Immature natural killer cell (primary cell): ENCODE data around the gene SUPT3H. TPM values are rescaled to one million over a fixed set of nuclear protein-coding genes. Genes with fewer than 3 reads are reported as not detected.
"Not testable (repeated sequence)": the region's sequence is repeated elsewhere in the genome, so short reads cannot be mapped to it uniquely, and the experiment has no call there.

Experiments used
- DNase-seq, 3 donors: peaks; one replicate each; pipeline ENCODE4 v3.0.0; 2022; ENCODE audit warnings: mixed read lengths in 1 of 3
- H3K27ac Mint-ChIP-seq, 6 donors: one replicate each; pipeline ENCODE4 v1.8.0; 2020; ENCODE audit warnings: mixed read lengths in 6 of 6, mild to moderate bottlenecking in 5 of 6, inconsistent platforms in 4 of 6, moderate library complexity in 3 of 6
- H3K27me3 Mint-ChIP-seq, 3 donors: one replicate each; pipeline ENCODE4 v1.8.0; 2020 to 2021; ENCODE audit warnings: low read depth in 3 of 3, mild to moderate bottlenecking in 3 of 3, mixed read lengths in 3 of 3, moderate library complexity in 3 of 3, inconsistent platforms in 1 of 3
- H3K36me3 Mint-ChIP-seq, 3 donors: one replicate each; pipeline ENCODE4 v1.8.0; 2020; ENCODE audit warnings: mixed read lengths in 3 of 3, inconsistent platforms in 2 of 3, mild to moderate bottlenecking in 2 of 3
- H3K4me1 Mint-ChIP-seq, 2 donors: one replicate each; pipeline ENCODE4 v1.8.0; 2020; ENCODE audit warnings: inconsistent platforms in 2 of 2, mild to moderate bottlenecking in 2 of 2, mixed read lengths in 2 of 2, moderate library complexity in 1 of 2
- H3K4me3 Mint-ChIP-seq, 5 donors: one replicate each; pipeline ENCODE4 v1.8.0; 2020; ENCODE audit warnings: mild to moderate bottlenecking in 5 of 5, mixed read lengths in 5 of 5, inconsistent platforms in 3 of 5, moderate library complexity in 3 of 5
- H3K9me3 Mint-ChIP-seq, 6 donors: one replicate each; pipeline ENCODE4 v1.8.0; 2020; ENCODE audit warnings: mild to moderate bottlenecking in 6 of 6, mixed read lengths in 6 of 6, inconsistent platforms in 4 of 6, moderate library complexity in 3 of 6
- polyA plus RNA-seq, 3 donors: library from polyadenylated mRNA; unstranded; fragments of 300-500 nt; fragmentation: Illumina TruSeq; gene quantifications; one replicate each; pipeline ENCODE4 v1.2.3, GENCODE V29; 2021

Gene SUPT3H
- polyA plus RNA-seq, 3 donors from 2014 or later: 3.4 to 12.5 (median 8.8) TPM

GRCh38 chr6:44869321-44869897 is 508.3 kb downstream of the SUPT3H start:
- Mint-ChIP-seq H3K27ac (no peak overlapping the region), H3K4me1 (peaks cover 4 to 11% of the 10 kb centered on the region in 2 donors), H3K36me3 (peaks cover 11 to 18% (median 11%) of the 10 kb centered on the region in 3 donors), H3K9me3 (peaks cover 3 to 13% (median 8%) of the 10 kb centered on the region in 6 donors), H3K27me3 (peaks cover 0 to 3% (median 2%) of the 10 kb centered on the region in 3 donors), H3K4me3 (no peak overlapping the region)
- no peak for DNase-seq

- Mint-ChIP-seq H3K9me3 (peaks cover 3 to 13% (median 8%) of the 10 kb centered on the region in 6 donors), H3K27me3 (peaks cover 0 to 3% (median 2%) of the 10 kb centered on the region in 3 donors), H3K36me3 (peaks cover 11 to 18% (median 11%) of the 10 kb centered on the region in 3 donors), H3K4me3 (no peak overlapping the region), H3K27ac (no peak overlapping the region), H3K4me1 (peaks cover 4 to 11% of the 10 kb centered on the region in 2 donors)
- DNase-seq: no peak
These were observed 508.8 kb downstream of the SUPT3H start for GRCh38 chr6:44868910-44869309.

- H3K9me3 Mint-ChIP-seq: peaks cover 3 to 13% (median 8%) of the 10 kb centered on the region in 6 donors
- no peak overlapping the region for H3K4me3 Mint-ChIP-seq
- H3K4me1 Mint-ChIP-seq: peaks cover 4 to 11% of the 10 kb centered on the region in 2 donors
- H3K27me3 Mint-ChIP-seq: peaks cover 0 to 3% (median 2%) of the 10 kb centered on the region in 3 donors
- H3K27ac Mint-ChIP-seq: no peak overlapping the region
- peaks cover 14 to 21% (median 14%) of the 10 kb centered on the region in 3 donors for H3K36me3 Mint-ChIP-seq
- DNase-seq: no peak
These were observed 509.4 kb downstream of the SUPT3H start for GRCh38 chr6:44868335-44868668.

- H3K27ac Mint-ChIP-seq: no peak overlapping the region
- peaks cover 0 to 3% (median 2%) of the 10 kb centered on the region in 3 donors for H3K27me3 Mint-ChIP-seq
- peaks cover 3 to 13% (median 8%) of the 10 kb centered on the region in 6 donors for H3K9me3 Mint-ChIP-seq
- no peak overlapping the region for H3K4me3 Mint-ChIP-seq
- no peak for DNase-seq
- peaks cover 4 to 11% of the 10 kb centered on the region in 2 donors for H3K4me1 Mint-ChIP-seq
- H3K36me3 Mint-ChIP-seq: peaks cover 17 to 23% (median 17%) of the 10 kb centered on the region in 3 donors
These were observed 510.0 kb downstream of the SUPT3H start for GRCh38 chr6:44867571-44868334.

GRCh38 chr6:44865184-44865583 is 512.5 kb downstream of the SUPT3H start:
- Mint-ChIP-seq H3K36me3 (peaks cover 17 to 23% (median 22%) of the 10 kb centered on the region in 3 donors), H3K4me1 (peaks cover 4 to 10% of the 10 kb centered on the region in 2 donors), H3K9me3 (peaks cover 3 to 13% (median 7%) of the 10 kb centered on the region in 6 donors)
- not testable (repeated sequence) for H3K27ac Mint-ChIP-seq, H3K4me3 Mint-ChIP-seq, H3K27me3 Mint-ChIP-seq, DNase-seq

GRCh38 chr6:44859901-44860410 is 517.8 kb downstream of the SUPT3H start:
- H3K4me1 Mint-ChIP-seq: no peaks in the 10 kb centered on the region

GRCh38 chr6:44858998-44859397 is 518.7 kb downstream of the SUPT3H start:
- Mint-ChIP-seq H3K4me1 (no peaks in the 10 kb centered on the region), H3K36me3 (peaks cover 5 to 11% (median 6%) of the 10 kb centered on the region in 3 donors), H3K27ac (no peak overlapping the region), H3K4me3 (no peak overlapping the region), H3K27me3 (peaks cover 0 to 3% (median 0%) of the 10 kb centered on the region in 3 donors), H3K9me3 (no peaks in the 10 kb centered on the region)
- DNase-seq: no peak

More at GRCh38 chr6:44859901-44860410, 517.8 kb downstream of the SUPT3H start:
- Mint-ChIP-seq H3K27me3 (peaks cover 0 to 3% (median 0%) of the 10 kb centered on the region in 3 donors), H3K9me3 (peaks cover 0 to 4% (median 1%) of the 10 kb centered on the region in 6 donors), H3K27ac (no peak overlapping the region), H3K4me3 (no peak overlapping the region), H3K36me3 (peaks cover 7 to 14% (median 7%) of the 10 kb centered on the region in 3 donors)
- no peak for DNase-seq

- Mint-ChIP-seq H3K4me1 (no peaks in the 10 kb centered on the region), H3K27ac (no peak overlapping the region), H3K4me3 (no peak overlapping the region), H3K36me3 (no peaks in the 10 kb centered on the region), H3K27me3 (peaks cover 0 to 1% (median 0%) of the 10 kb centered on the region in 3 donors), H3K9me3 (no peaks in the 10 kb centered on the region)
- no peak for DNase-seq
These were observed 521.3 kb downstream of the SUPT3H start for GRCh38 chr6:44856479-44856878.

GRCh38 chr6:44855562-44856411 is 521.9 kb downstream of the SUPT3H start:
- no peak overlapping the region for H3K4me3 Mint-ChIP-seq
- no peaks in the 10 kb centered on the region for H3K36me3 Mint-ChIP-seq
- H3K9me3 Mint-ChIP-seq: no peaks in the 10 kb centered on the region
- no peak for DNase-seq
- no peak overlapping the region for H3K27ac Mint-ChIP-seq
- H3K27me3 Mint-ChIP-seq: peaks cover 0 to 1% (median 0%) of the 10 kb centered on the region in 3 donors
- H3K4me1 Mint-ChIP-seq: no peaks in the 10 kb centered on the region

- Mint-ChIP-seq H3K27ac (no peak overlapping the region), H3K36me3 (no peaks in the 10 kb centered on the region), H3K9me3 (no peaks in the 10 kb centered on the region), H3K4me3 (no peak overlapping the region), H3K4me1 (no peaks in the 10 kb centered on the region), H3K27me3 (peaks cover 0 to 1% (median 0%) of the 10 kb centered on the region in 3 donors)
- DNase-seq: no peak
These were observed 522.9 kb downstream of the SUPT3H start for GRCh38 chr6:44854712-44855443.

- Mint-ChIP-seq H3K4me3 (no peak overlapping the region), H3K4me1 (no peaks in the 10 kb centered on the region), H3K27me3 (no peaks in the 10 kb centered on the region), H3K36me3 (no peaks in the 10 kb centered on the region), H3K27ac (no peak overlapping the region), H3K9me3 (no peaks in the 10 kb centered on the region)
- DNase-seq: no peak
These were observed 526.6 kb downstream of the SUPT3H start for GRCh38 chr6:44851176-44851575.

GRCh38 chr6:44850312-44850711 is 527.4 kb downstream of the SUPT3H start:
- no peak overlapping the region for H3K27ac Mint-ChIP-seq
- DNase-seq: no peak
- H3K9me3 Mint-ChIP-seq: no peaks in the 10 kb centered on the region
- H3K4me1 Mint-ChIP-seq: no peaks in the 10 kb centered on the region
- no peaks in the 10 kb centered on the region for H3K27me3 Mint-ChIP-seq
- H3K36me3 Mint-ChIP-seq: no peaks in the 10 kb centered on the region
- H3K4me3 Mint-ChIP-seq: no peak overlapping the region

- no peaks in the 10 kb centered on the region for H3K27me3 Mint-ChIP-seq
- no peak for DNase-seq
- no peaks in the 10 kb centered on the region for H3K9me3 Mint-ChIP-seq
- H3K36me3 Mint-ChIP-seq: no peaks in the 10 kb centered on the region
- no peak overlapping the region for H3K4me3 Mint-ChIP-seq
- no peak overlapping the region for H3K27ac Mint-ChIP-seq
- no peaks in the 10 kb centered on the region for H3K4me1 Mint-ChIP-seq
These were observed 527.9 kb downstream of the SUPT3H start for GRCh38 chr6:44849806-44850205.
